ENCODE results near the gene FBN1. TPM values are rescaled to one million over a fixed set of nuclear protein-coding genes. Genes with fewer than 3 reads are reported as not detected.

Gene FBN1
- total RNA-seq, 1 donor from 2014 or later: 78.8 TPM

DNA sequence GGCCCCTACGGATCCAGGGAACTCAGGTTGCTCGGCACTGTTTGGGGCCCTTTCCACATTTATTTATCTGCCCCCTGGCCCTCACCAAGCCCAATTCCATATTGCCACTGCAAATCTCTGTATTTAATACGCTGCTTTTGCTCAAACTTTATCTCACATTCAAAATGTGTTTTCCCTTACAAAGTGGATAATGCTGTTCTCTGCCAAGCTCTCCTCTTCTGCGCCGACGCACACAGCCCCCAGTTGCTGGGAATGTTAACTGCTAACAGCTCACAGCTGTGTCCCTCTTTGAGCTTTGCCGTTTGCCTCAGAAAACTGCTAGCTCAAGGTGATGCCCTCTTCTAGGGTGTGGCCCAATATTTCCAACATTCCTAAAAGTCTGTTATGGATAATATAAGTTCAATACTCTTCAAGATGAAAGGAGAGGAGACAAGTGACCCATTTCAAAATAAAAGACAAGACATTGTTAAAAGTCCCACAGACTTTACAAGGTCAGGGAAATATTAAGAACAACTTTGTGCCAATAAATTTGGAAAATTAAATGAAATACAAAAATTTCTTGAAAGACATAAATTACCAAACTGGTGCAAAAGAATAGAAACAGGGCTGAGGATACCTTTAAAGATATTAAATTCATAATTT lies 12.6 kb upstream of the FBN1 start:
- no peak overlapping the region for H2AFZ ChIP-seq (replicated peaks)
- H3K4me2 ChIP-seq: no peak overlapping the region
- H3K4me3 ChIP-seq: no peak overlapping the region
- Mint-ChIP-seq H3K4me3 (no peak overlapping the region), H3K4me1 (no peaks in the 10 kb centered on the region), H3K27ac (no peak overlapping the region), H3K36me3 (no peaks in the 10 kb centered on the region), H3K27me3 (ENCODE audit: insufficient read depth, low read depth) (no peaks in the 10 kb centered on the region), H3K9me3 (peaks cover 2% of the 10 kb centered on the region)
- no peaks in the 10 kb centered on the region for H3K9me3 ChIP-seq (ENCODE audit: low read depth)
- H3K79me2 ChIP-seq (ENCODE audit: low read depth): no peaks in the 10 kb centered on the region
- no peak for DNase-seq (ENCODE audit: low spot score)
- H3K9ac ChIP-seq: no peak overlapping the region
- no peak overlapping the region for H3K27ac ChIP-seq
- H3K36me3 ChIP-seq: no peaks in the 10 kb centered on the region
- no peaks in the 10 kb centered on the region for H3K4me1 ChIP-seq
- H3K27me3 ChIP-seq: no peaks in the 10 kb centered on the region
- no peaks in the 10 kb centered on the region for H3F3A ChIP-seq (ENCODE audit: low read depth)
- H4K20me1 ChIP-seq (ENCODE audit: low read depth): no peaks in the 10 kb centered on the region
- TF ChIP-seq, protein P1, sequence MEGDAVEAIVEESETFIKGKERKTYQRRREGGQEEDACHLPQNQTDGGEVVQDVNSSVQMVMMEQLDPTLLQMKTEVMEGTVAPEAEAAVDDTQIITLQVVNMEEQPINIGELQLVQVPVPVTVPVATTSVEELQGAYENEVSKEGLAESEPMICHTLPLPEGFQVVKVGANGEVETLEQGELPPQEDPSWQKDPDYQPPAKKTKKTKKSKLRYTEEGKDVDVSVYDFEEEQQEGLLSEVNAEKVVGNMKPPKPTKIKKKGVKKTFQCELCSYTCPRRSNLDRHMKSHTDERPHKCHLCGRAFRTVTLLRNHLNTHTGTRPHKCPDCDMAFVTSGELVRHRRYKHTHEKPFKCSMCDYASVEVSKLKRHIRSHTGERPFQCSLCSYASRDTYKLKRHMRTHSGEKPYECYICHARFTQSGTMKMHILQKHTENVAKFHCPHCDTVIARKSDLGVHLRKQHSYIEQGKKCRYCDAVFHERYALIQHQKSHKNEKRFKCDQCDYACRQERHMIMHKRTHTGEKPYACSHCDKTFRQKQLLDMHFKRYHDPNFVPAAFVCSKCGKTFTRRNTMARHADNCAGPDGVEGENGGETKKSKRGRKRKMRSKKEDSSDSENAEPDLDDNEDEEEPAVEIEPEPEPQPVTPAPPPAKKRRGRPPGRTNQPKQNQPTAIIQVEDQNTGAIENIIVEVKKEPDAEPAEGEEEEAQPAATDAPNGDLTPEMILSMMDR (IDR thresholded peaks at IDR 0.05): no peak
- TF ChIP-seq EZH2 (IDR thresholded peaks at IDR 0.05): no peak
- TF ChIP-seq EZH2phosphoT487 (IDR thresholded peaks at IDR 0.05): no peak

DNA sequence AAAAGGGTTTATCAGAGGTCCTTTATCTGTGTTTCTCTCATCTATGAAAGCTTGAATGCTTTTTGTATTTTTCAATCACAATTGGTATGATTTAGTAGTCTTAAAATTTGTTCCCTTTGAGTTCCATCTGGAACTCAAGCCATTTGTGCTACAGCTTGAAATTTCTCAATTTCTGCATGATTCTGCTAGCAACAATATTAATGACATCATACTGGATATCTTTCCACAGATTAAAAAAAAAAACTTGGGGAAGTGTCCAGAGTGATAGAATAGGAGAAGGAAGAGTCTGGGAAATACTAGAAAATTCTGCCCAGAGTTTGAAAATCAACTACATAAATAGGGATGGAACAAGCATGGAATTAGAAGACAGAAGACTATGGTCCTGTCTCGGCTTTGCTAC lies 9.3 kb upstream of the FBN1 start:
- Histone ChIP-seq H3K79me2 (ENCODE audit: low read depth) (no peaks in the 10 kb centered on the region), H3F3A (ENCODE audit: low read depth) (no peaks in the 10 kb centered on the region), H2AFZ (replicated peaks) (no peak overlapping the region), H3K4me2 (no peak overlapping the region), H3K36me3 (no peaks in the 10 kb centered on the region), H3K9me3 (ENCODE audit: low read depth) (no peaks in the 10 kb centered on the region), H4K20me1 (ENCODE audit: low read depth) (no peaks in the 10 kb centered on the region), H3K4me1 (peaks cover 6% of the 10 kb centered on the region), H3K27me3 (no peaks in the 10 kb centered on the region), H3K9ac (no peak overlapping the region), H3K27ac (no peak overlapping the region), H3K4me3 (no peak overlapping the region)
- Mint-ChIP-seq H3K9me3 (no peaks in the 10 kb centered on the region), H3K4me1 (peaks cover 4% of the 10 kb centered on the region), H3K27me3 (ENCODE audit: insufficient read depth, low read depth) (no peaks in the 10 kb centered on the region), H3K36me3 (no peaks in the 10 kb centered on the region), H3K27ac (no peak overlapping the region), H3K4me3 (no peak overlapping the region)
- TF ChIP-seq, protein P1 (IDR thresholded peaks at IDR 0.05): no peak
- TF ChIP-seq EZH2phosphoT487 (IDR thresholded peaks at IDR 0.05) (no peak), EZH2 (IDR thresholded peaks at IDR 0.05) (no peak)
- no peak for DNase-seq (ENCODE audit: low spot score)

DNA sequence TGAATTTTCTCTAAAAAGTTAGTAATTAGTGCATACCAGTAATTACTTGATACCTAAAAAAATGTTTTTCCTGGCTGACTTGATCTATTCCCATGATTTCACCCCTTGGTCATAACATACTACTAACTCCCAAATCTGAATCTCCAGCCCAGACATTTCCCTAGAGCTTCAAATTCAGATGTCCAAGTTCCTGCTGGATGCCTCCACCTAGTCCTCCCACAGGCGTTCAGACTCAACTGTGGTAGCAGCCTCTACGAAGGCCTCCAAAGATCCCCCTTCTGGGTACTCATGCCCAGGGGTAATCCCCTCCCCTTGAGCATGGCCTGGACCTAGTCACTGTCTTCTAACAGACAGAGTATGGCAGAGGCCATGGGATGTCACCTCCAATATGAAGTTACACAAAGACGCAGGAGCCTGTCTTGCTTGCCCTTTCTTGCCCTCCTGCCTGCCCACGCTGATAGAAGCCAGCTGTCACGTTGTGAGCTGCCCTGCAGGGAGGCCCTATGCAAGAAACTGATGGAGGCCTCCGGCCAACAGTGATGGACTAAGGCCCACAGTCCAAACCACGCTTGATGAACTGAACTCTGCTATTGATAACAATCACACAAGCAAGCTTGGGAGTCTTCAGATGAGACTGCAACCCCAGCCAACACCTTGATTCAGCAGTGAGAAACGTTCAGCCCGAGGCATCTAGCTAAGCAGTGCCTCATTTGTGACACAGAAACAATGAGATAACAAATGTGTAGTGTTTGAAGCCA lies 8.6 kb upstream of the FBN1 start:
- no peak overlapping the region for H2AFZ ChIP-seq (replicated peaks)
- Mint-ChIP-seq H3K27ac (no peak overlapping the region), H3K36me3 (no peaks in the 10 kb centered on the region), H3K9me3 (no peaks in the 10 kb centered on the region), H3K4me3 (no peak overlapping the region), H3K27me3 (ENCODE audit: insufficient read depth, low read depth) (no peaks in the 10 kb centered on the region), H3K4me1 (peaks cover 4% of the 10 kb centered on the region)
- DNase-seq (ENCODE audit: low spot score): no peak
- no peak overlapping the region for H3K27ac ChIP-seq
- TF ChIP-seq, protein P1 (IDR thresholded peaks at IDR 0.05): no peak
- TF ChIP-seq EZH2 (IDR thresholded peaks at IDR 0.05) (no peak), EZH2phosphoT487 (IDR thresholded peaks at IDR 0.05) (no peak)
- H3K4me3 ChIP-seq: no peak overlapping the region
- H4K20me1 ChIP-seq (ENCODE audit: low read depth): no peaks in the 10 kb centered on the region
- no peaks in the 10 kb centered on the region for H3K79me2 ChIP-seq (ENCODE audit: low read depth)
- H3F3A ChIP-seq (ENCODE audit: low read depth): no peaks in the 10 kb centered on the region
- no peaks in the 10 kb centered on the region for H3K9me3 ChIP-seq (ENCODE audit: low read depth)
- H3K9ac ChIP-seq: no peak overlapping the region
- H3K36me3 ChIP-seq: no peaks in the 10 kb centered on the region
- peaks cover 6% of the 10 kb centered on the region for H3K4me1 ChIP-seq
- no peaks in the 10 kb centered on the region for H3K27me3 ChIP-seq
- H3K4me2 ChIP-seq: no peak overlapping the region

Data from neural progenitor cell (in vitro differentiated cells).